GM19468 (cell line): ENCODE data around the gene HNRNPC.
"Not testable (repeated sequence)": the region's sequence is repeated elsewhere in the genome, so short reads cannot be mapped to it uniquely, and the experiment has no call there.

Source experiments
- ATAC-seq: cut with Tn5 transposase; IDR thresholded peaks from one replicate; pipeline ENCODE4 v1.9.1; 2021; ENCODE audit warnings: mild to moderate bottlenecking, moderate library complexity, moderate number of reproducible peaks; ENCODE audit not compliant: unreplicated experiment; ENCODE audit errors: extremely low read depth

The HNRNPC gene

DNA sequence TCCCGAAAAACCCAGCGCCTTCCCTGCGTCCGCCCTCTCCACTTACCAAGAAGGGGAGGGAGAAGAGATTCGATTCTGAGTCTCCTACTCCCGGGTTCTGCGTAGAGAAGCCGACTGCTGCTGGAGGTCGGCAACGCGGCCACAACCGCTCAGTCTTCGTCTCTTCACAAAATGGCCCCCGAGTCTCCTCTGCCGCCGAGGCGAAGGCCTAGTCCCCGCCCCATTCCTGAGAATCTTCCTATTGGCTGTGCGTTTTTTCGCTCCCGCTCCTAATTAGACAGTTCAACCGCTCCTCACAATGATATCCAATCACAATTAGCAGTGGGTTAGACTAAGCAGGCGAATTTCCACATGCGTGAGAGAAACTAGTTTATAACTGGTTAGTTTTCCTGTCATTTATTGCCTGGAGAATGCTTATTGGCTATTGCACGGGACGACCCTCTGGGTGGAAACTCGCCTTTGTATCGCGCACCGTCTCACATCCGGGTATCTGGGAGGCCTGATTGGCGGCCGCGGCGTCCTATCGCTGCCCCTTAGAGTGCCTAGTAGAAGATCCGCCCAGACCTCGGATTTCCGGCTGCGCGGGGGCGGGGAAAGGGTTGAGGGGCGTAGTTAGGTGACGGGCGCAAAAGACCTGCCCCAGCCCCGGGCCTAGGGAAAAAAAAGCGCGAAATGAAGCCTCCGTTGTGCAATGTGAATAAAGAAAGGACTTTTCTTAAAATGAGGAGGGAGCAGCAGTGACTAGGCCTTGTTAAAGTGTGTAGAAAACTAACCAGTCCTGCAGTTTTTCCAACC is at the start of gene HNRNPC:
TSS of gene HNRNPC (minus strand) at position 191 of the 795 bp plus-strand sequence. CDS start 35,249 bp downstream, outside the sequence.
- ATAC-seq: peak; percentile 89

- no peak for ATAC-seq
Measured at GRCh38 chr14:21317398-21317797, 48.2 kb upstream of the HNRNPC start.

DNA sequence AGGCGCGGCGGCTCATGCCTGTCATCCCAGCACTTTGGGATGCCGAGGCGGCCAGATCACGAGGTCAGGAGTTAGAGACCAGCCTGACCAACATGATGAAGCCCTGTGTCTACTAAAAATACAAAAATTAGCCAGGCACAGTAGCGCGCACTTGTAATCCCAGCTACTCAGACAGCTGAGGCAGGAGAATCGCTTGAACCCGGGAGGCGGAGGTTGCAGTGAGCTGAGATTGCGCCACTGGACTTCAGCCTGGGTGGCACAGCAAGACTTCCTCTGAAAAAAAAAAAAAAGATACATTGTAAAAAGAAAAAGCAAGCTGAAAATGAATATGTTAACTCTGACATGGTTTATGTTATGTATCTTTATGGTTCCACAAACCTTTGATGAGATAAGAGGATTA is 44.3 kb upstream of the HNRNPC start:
- no peak for ATAC-seq

DNA sequence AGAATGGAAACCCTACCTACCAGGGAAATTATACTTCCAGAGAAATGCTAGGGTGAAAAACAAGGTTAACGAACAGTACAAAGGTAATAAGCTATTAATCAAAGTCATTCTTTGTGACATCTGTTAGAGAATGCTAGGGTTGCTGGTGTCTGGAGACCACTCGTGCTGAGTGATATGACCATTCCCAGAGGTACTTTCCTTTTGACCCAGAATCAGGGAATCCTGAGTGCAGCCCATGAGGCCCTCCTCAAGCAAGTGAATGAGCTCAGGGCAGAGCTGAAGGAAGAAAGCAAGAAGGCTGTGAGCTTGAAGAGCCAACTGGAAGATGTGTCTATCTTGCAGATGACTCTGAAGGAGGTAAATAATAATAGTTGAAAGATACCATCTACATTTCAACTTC is 42.4 kb upstream of the HNRNPC start:
- ATAC-seq: no peak

DNA sequence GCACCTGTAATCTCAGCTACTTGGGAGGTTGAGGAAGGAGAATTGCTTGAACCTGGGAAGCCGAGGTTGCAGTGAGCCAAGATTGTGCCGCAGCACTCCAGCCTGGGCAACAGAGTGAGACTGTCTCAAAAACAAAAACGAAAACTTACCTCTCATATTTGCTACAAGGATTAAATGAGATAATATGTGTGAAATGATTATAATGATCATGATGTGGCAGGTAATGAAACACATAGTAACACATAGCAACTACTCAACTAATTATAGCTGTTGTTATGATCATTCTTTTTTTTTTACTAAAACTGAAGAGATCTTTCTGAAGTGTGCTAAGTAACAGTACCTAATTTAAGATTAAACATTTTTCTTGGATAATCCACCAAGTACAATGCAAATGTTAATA is 40.7 kb upstream of the HNRNPC start:
- no peak for ATAC-seq

DNA sequence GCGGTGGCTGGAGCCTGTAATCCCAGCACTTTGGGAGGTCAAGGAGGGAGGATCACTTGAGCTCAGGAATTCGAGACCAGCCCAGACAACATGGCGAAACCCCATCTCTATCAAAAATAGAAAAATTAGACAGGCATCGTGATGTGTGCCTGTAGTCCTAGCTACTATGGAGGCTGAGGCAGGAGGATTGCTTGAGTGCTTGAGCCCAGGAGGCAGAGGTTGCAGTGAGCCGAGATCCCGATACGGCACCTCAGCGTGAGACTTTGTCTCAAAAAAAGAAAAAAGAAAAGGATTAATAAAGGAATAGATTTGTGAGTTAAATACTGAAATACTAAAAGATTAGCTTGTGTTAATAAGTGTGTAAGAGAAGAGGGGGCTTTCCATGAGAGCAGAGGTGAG is 40.0 kb upstream of the HNRNPC start:
- ATAC-seq: no peak

DNA sequence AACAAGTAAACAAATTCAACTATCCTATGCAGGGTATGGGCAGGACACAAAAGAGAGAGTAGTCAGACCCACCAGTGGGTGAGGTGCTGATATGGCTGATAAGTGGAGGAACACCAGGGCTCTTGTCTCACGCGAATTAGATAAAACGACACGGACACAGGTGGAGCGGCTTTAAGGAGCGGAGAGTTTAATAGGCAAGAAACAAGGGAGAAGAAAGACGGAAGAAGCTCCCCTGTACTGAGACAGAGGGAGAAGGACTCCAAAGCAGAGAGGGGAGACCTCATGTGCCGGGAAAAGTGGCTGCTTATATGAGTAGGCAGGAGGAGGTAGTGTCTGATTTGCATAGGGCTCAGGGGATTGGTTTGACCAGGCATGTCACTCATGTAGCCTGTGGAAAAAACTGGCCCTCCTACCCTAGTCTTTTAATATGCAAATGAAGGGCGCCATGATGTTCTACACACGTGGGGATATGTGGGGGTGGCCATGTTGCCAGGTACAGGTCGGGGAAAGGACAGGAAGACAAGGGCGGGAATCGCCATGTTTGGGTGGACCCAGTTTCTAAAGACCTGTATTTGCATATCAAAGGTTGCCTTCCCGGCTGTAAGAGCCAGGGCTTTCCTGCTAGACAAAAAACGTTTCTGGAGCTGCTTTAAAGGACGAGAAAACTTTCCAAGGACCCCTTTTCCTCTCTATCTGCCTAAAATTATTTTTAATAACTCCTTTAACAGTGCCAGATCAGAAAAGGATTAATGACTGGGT is 39.4 kb upstream of the HNRNPC start:
- peak; percentile 59 for ATAC-seq

GRCh38 chr14:21308132-21308478 is 38.9 kb upstream of the HNRNPC start:
- ATAC-seq: no peak

DNA sequence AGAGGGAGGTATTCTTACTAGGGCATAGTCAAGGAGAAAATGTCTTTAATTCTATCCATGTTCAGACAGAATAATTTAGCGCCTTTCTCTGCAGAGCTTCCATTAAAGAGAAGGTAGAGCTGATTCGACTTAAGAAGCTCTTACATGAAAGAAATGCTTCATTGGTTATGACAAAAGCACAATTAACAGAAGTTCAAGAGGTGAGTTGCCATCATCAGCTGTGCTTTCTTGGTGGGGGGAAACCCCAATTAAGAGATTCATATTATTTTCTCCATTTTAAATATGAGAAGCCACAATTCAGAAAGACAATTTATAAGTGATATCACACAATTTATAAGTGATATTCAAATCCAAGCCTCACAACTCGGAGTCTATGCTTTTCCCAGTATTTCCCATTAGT is 38.4 kb upstream of the HNRNPC start:
- no peak for ATAC-seq

DNA sequence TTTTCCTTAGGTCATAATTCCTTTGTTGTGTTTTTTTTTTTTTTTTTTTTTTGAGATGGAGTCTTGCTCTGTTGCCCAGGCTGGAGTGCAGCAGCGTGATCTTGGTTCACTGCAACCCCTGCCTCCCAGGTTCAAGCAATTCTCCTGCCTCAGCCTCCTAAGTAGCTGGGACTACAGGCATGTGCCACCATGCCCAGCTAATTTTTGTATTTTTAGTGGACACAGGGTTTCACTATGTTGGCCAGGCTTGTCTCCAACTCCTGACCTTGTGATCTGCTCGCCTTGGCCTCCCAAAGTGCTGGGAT is 33.5 kb upstream of the HNRNPC start:
- not testable (repeated sequence) for ATAC-seq

- peak; percentile 26 for ATAC-seq
Measured at GRCh38 chr14:21302013-21302835, 33.0 kb upstream of the HNRNPC start.

- no peak for ATAC-seq
Measured at GRCh38 chr14:21300892-21301291, 31.6 kb upstream of the HNRNPC start.

DNA sequence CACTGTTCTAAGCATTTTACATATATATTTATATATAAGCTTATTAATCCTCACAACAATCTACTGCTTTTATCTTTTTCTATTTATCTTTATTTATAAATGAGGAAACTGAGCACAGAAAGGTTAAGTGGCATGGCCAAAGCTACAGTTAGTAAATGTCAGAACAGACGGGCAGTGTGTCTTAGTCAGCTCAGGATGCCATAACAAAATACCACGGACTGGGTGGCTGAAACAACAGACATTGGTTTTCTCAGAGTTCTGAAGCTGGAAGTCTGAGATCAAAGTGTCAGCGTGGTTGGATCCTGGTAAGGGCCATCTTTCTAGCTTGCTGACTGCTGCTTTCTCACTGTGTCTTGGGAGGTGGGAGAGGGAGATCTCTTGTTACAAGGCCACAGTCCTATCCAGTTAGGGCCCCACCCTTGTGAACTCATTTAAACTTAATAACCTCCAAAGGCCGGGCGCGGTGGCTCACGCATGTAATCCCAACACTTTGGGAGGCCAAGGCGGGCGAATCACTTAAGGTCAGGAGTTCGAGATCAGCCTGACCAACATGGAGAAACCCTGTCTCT is 30.4 kb upstream of the HNRNPC start:
- ATAC-seq: no peak

GRCh38 chr14:21298358-21298757 is 29.1 kb upstream of the HNRNPC start:
- ATAC-seq: no peak

DNA sequence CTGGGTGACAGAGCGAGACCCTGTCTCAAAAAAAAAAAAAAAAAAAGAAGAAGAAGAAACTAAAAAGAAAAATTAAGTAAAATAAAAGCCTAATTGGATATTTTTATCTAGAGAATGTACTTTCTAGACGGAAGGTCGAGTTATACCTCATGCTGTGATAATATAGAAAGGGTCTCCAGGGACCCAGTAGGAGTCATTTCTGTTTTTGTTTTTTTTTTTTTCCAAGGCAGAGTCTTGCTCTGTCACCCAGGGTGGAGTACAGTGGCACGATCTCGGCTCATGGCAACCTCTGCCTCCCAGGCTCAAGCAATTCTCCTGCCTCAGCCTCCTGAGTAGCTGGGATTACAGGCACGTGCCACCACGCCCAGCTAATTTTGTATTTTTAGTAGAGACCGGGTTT is 24.8 kb upstream of the HNRNPC start:
- not testable (repeated sequence) for ATAC-seq

- no peak for ATAC-seq
Measured at GRCh38 chr14:21287168-21287567, 17.9 kb upstream of the HNRNPC start.

DNA sequence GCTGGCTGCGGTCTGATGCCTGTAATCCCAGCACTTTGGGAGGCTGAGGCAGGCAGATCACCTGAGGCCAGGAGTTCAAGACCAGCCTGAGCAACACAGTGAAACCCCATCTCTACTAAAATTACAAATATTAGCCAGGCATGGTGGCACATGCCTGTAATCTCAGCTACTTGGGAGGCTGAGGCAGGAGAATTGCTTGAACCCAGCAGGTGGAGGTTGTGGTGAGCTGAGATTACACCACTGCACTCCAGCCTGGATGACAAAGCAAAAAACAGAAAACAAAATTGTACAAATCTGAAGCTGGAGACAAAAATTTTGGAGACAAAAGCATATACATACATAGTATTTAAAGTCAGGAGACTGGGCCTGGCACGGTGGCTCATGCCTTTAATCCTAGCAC is 17.3 kb upstream of the HNRNPC start:
- not testable (repeated sequence) for ATAC-seq

- not testable (repeated sequence) for ATAC-seq
Measured at GRCh38 chr14:21281917-21282316, 12.7 kb upstream of the HNRNPC start.

DNA sequence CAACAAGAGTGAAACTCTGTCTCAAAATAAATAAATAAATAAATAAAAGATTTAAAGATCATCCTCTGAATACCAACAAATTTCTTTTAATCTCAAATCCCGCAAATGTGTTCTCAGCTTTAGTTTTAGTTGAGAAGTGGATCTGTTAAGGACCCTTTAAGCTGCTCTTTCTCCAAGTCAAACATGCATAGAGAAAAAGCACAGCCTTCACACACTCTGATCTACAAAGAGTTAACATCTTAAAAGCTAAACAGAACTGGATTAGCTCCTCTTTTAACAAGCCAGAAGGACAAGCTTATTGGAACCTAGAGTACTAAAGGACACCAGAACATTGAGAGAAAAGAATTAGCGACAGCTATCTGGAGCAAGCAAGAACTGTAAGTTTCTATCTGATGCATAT is 10.5 kb upstream of the HNRNPC start, which contains the start of gene RPGRIP1:
TSS of gene RPGRIP1 (plus strand) at position 301 of the 400 bp plus-strand sequence. CDS start 7,894 bp downstream, outside the sequence.
- no peak for ATAC-seq

- ATAC-seq: no peak
Measured at GRCh38 chr14:21278632-21279031, 9.4 kb upstream of the HNRNPC start.
